GM12872 (cell line): ENCODE measurements around the gene TAT.

Experiments used
- TF ChIP-seq, protein P1 (sequence below): IDR thresholded peaks from 3 replicates; pipeline ENCODE4 v1.5.1; 2011; ENCODE audit warnings: low read depth, mild to moderate bottlenecking, low read length, moderate library complexity; ENCODE audit not compliant: insufficient read depth

Gene TAT

DNA sequence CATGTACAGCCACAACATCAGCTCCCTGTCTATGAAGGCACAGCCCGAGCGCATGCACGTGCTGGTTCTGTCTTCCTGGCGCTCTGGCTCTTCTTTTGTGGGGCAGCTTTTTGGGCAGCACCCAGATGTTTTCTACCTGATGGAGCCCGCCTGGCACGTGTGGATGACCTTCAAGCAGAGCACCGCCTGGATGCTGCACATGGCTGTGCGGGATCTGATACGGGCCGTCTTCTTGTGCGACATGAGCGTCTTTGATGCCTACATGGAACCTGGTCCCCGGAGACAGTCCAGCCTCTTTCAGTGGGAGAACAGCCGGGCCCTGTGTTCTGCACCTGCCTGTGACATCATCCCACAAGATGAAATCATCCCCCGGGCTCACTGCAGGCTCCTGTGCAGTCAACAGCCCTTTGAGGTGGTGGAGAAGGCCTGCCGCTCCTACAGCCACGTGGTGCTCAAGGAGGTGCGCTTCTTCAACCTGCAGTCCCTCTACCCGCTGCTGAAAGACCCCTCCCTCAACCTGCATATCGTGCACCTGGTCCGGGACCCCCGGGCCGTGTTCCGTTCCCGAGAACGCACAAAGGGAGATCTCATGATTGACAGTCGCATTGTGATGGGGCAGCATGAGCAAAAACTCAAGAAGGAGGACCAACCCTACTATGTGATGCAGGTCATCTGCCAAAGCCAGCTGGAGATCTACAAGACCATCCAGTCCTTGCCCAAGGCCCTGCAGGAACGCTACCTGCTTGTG, 40.0 kb downstream of the TAT start:
- TF ChIP-seq, protein P1, sequence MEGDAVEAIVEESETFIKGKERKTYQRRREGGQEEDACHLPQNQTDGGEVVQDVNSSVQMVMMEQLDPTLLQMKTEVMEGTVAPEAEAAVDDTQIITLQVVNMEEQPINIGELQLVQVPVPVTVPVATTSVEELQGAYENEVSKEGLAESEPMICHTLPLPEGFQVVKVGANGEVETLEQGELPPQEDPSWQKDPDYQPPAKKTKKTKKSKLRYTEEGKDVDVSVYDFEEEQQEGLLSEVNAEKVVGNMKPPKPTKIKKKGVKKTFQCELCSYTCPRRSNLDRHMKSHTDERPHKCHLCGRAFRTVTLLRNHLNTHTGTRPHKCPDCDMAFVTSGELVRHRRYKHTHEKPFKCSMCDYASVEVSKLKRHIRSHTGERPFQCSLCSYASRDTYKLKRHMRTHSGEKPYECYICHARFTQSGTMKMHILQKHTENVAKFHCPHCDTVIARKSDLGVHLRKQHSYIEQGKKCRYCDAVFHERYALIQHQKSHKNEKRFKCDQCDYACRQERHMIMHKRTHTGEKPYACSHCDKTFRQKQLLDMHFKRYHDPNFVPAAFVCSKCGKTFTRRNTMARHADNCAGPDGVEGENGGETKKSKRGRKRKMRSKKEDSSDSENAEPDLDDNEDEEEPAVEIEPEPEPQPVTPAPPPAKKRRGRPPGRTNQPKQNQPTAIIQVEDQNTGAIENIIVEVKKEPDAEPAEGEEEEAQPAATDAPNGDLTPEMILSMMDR: no peak

DNA sequence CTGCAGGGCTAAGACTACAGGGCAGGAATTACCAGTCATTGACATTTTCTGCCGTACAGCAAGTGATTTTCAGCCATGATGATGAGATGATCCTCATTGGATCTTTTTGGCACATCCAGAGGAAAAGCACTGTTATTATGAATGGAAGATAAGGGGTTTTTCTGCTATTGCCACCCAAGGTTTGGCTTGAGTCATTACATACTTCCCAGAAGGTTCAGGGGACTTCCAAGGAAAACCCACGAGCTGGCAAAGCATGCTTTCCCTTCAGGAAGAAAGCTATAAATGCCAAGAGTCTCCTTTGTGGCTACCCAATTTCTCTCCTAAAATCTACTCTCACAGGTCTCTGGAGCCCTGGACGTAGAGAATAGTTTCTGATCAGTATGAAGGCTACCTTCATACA, 44.5 kb downstream of the TAT start:
- TF ChIP-seq, protein P1: no peak

DNA sequence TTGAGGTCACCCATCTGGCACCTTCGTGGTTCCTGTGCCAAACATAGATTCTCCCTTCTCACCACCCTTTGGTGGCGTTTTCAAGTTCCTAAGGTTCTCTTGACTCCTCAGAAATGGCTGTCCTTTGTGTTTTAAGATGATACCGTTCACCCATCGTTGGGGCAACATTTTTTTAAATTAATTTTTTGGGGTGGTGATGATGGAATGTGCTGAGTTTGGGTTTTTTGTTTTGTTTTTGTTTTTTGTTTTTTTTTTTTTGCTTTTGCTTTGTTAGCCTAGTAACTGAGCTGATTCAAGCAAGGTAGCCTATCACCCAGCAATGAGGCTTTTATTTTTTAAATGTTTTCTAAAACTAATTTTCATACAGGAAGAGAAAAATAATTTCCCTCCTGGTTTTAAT, 48.0 kb downstream of the TAT start:
- TF ChIP-seq, protein P1: no peak

DNA sequence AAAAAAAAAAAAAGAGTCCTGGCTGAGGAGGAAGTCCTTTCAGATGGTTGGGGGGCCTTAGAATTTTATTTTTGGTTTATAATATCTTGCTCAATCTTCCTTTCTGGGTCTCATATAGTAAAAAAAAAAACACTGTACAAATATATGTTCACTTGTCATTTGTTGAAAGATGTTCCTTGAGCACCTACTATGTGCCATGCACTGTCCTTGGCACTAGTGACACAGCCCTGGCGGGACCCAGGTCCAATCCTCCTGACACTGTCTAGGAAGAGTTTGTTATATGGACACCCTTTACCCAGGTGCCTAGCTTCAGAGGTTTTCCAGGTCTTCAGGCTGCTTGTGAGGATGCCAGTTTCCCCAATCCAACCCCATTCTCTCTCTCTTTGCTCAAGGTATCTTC, 48.6 kb downstream of the TAT start:
- TF ChIP-seq, protein P1: no peak

DNA sequence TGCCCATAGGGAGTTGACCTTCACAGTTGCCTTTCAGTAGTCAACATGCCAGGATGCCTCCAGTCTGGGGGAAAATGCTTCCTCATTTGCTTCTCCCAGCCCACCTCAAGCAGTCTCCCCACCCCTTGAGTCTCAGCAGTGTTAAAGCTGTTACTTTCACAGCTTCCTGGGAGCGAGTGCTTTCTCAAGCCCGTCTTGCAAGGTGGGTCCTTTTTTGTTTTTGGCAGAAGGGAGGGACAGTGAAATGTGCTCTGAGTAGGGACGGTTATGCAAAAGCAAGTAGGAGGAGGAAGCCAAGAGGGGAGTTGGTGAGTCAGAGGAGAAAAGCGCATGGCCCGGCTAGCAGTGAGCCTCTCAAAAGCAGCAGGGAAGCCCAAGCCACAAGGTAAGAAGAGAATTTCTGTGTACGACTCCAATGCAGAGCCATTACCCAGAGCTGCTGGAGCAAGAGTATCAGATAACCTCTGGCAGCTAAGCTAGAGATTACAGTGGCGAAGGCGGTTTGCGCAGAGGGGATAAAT, 50.7 kb downstream of the TAT start, which contains the start of gene CHST4:
Gene CHST4 (plus strand): TSS at position 316 of the 521 bp plus-strand sequence. CDS start 10,252 bp downstream, outside the sequence.
- TF ChIP-seq, protein P1: no peak

DNA sequence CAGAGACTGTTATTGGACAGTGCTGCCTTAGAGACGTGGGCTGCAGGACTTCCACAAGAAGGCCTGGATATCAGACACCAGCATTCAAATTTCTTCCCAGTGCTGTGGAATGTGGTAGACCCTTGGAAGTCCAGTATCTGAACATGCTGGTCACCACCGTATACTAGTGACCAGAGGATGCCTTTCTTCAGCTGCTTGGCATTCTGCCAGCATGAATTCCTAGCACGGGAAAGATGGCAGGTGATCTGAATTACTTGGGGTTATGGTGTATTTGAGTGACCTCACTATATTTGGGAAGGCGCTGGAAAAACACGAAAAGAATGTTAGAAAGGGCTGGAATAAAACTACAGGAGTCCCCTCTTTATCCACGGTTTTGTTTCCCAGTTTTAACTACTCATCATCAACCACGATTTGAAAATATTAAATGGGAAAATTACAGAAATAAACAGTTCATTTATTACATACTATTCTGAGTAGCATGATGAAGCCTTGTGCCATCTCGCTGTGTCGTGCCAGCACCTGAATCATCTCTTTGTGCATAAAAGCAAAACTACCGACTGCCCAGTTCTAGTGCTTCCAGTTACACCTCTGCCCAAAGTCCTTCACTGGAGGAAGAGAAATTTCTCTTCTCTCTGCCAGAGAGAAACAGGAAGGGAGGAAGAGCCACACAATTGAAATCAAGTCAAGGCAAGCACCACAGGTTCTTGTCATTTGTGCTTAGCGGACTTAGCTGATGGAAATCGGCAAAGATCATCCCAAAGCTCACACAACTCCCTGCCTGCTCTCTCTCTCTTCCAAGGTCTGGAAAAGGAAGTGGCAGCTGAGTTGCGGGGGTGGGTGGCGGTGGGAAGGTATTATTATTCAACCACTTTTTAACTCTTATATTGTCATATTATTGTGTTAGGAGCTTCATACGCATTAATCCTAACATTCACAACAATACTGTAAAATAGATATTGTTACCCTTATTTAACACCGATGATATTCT, 52.0 kb downstream of the TAT start:
- TF ChIP-seq, protein P1: no peak

DNA sequence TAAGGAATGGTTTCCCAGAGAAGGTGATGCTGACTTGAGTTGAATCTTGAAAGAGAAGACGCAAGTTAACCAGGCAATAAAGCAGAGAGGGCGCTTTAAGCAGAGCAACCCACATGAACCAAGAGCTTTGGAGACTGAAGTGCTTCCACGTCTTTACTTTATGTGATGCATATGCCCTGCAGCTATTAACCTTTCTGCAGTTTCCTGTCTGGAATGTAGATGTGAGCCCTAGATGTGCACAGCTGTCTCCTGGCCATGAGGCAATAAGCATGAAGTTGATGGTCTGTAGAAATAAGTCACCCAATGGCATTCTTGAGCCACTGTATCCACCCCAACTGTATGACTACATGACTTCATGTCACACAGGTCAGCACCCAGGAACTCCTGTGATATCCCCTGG, 56.3 kb downstream of the TAT start:
- TF ChIP-seq, protein P1: no peak
